GM23338 (cell line): ENCODE data around the gene HMGN3. TPM values are rescaled to one million over a fixed set of nuclear protein-coding genes. Genes with fewer than 3 reads are reported as not detected.

ENCODE experiments used
- ATAC-seq: fragments of 200-7000 bp; cut with Tn5 transposase; 3 replicates; pipeline ENCODE4 v1.9.1; 2020
- DNase-seq: peaks from one replicate; pipeline ENCODE4 v3.0.0-alpha.2; 2015; ENCODE audit warnings: low spot score
- H2AFZ ChIP-seq: fragments of 200-600 bp; sonication (generic); 2 replicates; pipeline ENCODE4 v1.8.0; 2016; ENCODE audit warnings: antibody characterized with exemption, mild to moderate bottlenecking, moderate library complexity
- H3F3A ChIP-seq: fragments of 200-600 bp; sonication (generic); replicated peaks from 2 replicates; pipeline ENCODE4 v1.8.0; 2017; ENCODE audit warnings: antibody characterized with exemption, mixed run types, low read depth
- H3K27ac ChIP-seq: fragments of 200-600 bp; sonication (generic); 2 replicates; pipeline ENCODE4 v1.6.1; 2016; ENCODE audit warnings: low read depth
- H3K27me3 ChIP-seq: fragments of 200-600 bp; sonication (generic); 2 replicates; pipeline ENCODE4 v1.8.0; 2016; ENCODE audit warnings: mild to moderate bottlenecking, mixed run types, moderate library complexity; ENCODE audit not compliant: insufficient read depth
- H3K36me3 ChIP-seq: fragments of 200-600 bp; sonication (generic); 2 replicates; pipeline ENCODE4 v1.8.0; 2016; ENCODE audit warnings: mild to moderate bottlenecking; ENCODE audit not compliant: insufficient read depth
- H3K4me1 ChIP-seq: fragments of 200-600 bp; sonication (generic); 2 replicates; pipeline ENCODE4 v1.8.0; 2016; ENCODE audit warnings: mild to moderate bottlenecking, moderate library complexity; ENCODE audit not compliant: insufficient read depth
- H3K4me2 ChIP-seq: fragments of 200-600 bp; sonication (generic); 2 replicates; pipeline ENCODE4 v1.7.1; 2017; ENCODE audit warnings: mixed run types
- H3K4me3 ChIP-seq: fragments of 200-600 bp; sonication (generic); 2 replicates; pipeline ENCODE4 v1.6.1; 2016; ENCODE audit warnings: mixed run types
- H3K79me2 ChIP-seq: fragments of 200-600 bp; sonication (generic); replicated peaks from 2 replicates; pipeline ENCODE4 v1.8.0; 2017; ENCODE audit warnings: mild to moderate bottlenecking; ENCODE audit not compliant: insufficient read depth
- H3K9me2 ChIP-seq: fragments of 200-600 bp; sonication (generic); 2 replicates; pipeline ENCODE4 v1.8.0; 2017; ENCODE audit not compliant: insufficient read depth
- H4K20me1 ChIP-seq: fragments of 200-600 bp; sonication (generic); replicated peaks from 2 replicates; pipeline ENCODE4 v1.8.0; 2017; ENCODE audit warnings: mild to moderate bottlenecking; ENCODE audit not compliant: insufficient read depth
- H3K27ac Mint-ChIP-seq: 2 replicates; pipeline ENCODE4 v1.8.0; 2020; ENCODE audit warnings: inconsistent platforms, mild to moderate bottlenecking, moderate library complexity, mixed read lengths
- H3K27me3 Mint-ChIP-seq: 3 replicates; pipeline ENCODE4 v1.8.0; 2022; ENCODE audit warnings: low read depth, mild to moderate bottlenecking, moderate library complexity, mixed read lengths, inconsistent platforms; ENCODE audit not compliant: insufficient read depth, poor library complexity
- H3K36me3 Mint-ChIP-seq: 3 replicates; pipeline ENCODE4 v1.8.0; 2021; ENCODE audit warnings: low read depth, mild to moderate bottlenecking, inconsistent platforms, moderate library complexity, mixed read lengths
- H3K4me1 Mint-ChIP-seq: 3 replicates; pipeline ENCODE4 v1.8.0; 2020; ENCODE audit warnings: mild to moderate bottlenecking, inconsistent platforms, mixed read lengths
- H3K4me3 Mint-ChIP-seq: 3 replicates; pipeline ENCODE4 v1.8.0; 2021; ENCODE audit warnings: moderate library complexity, mild to moderate bottlenecking, inconsistent platforms, mixed read lengths
- H3K9me3 Mint-ChIP-seq: 3 replicates; pipeline ENCODE4 v1.8.0; 2020; ENCODE audit warnings: moderate library complexity, mild to moderate bottlenecking, inconsistent platforms, mixed read lengths
- CREB1 ChIP-seq: fragments of 250-450 bp; sonication (Bioruptor Pico); IDR thresholded peaks from 2 replicates; pipeline ENCODE4 v1.5.0; 2020; ENCODE audit warnings: low read depth, mild to moderate bottlenecking, moderate library complexity
- EZH2 ChIP-seq: fragments of 200-600 bp; sonication (generic); IDR thresholded peaks from one replicate; pipeline ENCODE4 v1.8.0; 2017; ENCODE audit warnings: antibody characterized with exemption, mild to moderate bottlenecking, low read depth; ENCODE audit not compliant: unreplicated experiment
- JUNB ChIP-seq: IDR thresholded peaks from one replicate; pipeline ENCODE4 v1.6.1; 2016; ENCODE audit warnings: antibody characterized with exemption; ENCODE audit not compliant: unreplicated experiment
- NANOG ChIP-seq: IDR thresholded peaks from 2 replicates; pipeline ENCODE4 v1.6.1; 2016; ENCODE audit warnings: antibody characterized with exemption, borderline replicate concordance
- POLR2AphosphoS5 ChIP-seq: IDR thresholded peaks from 2 replicates; pipeline ENCODE4 v1.6.1; 2016; ENCODE audit warnings: antibody characterized with exemption, low read depth
- STAT1 ChIP-seq: IDR thresholded peaks from one replicate; pipeline ENCODE4 v1.6.1; 2016; ENCODE audit warnings: antibody characterized with exemption; ENCODE audit not compliant: unreplicated experiment
- ZNF114 ChIP-seq: fragments of 250-450 bp; sonication (Bioruptor Pico); IDR thresholded peaks from 2 replicates; pipeline ENCODE4 v1.5.0; 2020; ENCODE audit warnings: mild to moderate bottlenecking, moderate library complexity
- ZNF331 ChIP-seq: fragments of 250-450 bp; sonication (Bioruptor Pico); IDR thresholded peaks from 2 replicates; pipeline ENCODE4 v1.5.0; 2020; ENCODE audit warnings: low read depth, mild to moderate bottlenecking, moderate library complexity
- polyA plus RNA-seq: library from polyadenylated mRNA; unstranded; fragments of >200 nt; fragmentation: Nextera tagmentation; extraction: Ambion mirVana; gene quantifications from 2 replicates; pipeline ENCODE4 v1.2.1, GENCODE V29; 2016
- total RNA-seq: library from RNA; depleted of rRNA; stranded (reverse); fragments of >200 nt; shearing (Covaris generic); gene quantifications from 2 replicates; pipeline ENCODE4 v1.2.3, GENCODE V29; 2014
- TF ChIP-seq, protein P1 (sequence below): IDR thresholded peaks from 2 replicates; pipeline ENCODE4 v1.6.1; 2016; ENCODE audit warnings: antibody characterized with exemption
- TF ChIP-seq, protein P2 (sequence below): IDR thresholded peaks from one replicate; pipeline ENCODE4 v1.6.1; 2018; ENCODE audit warnings: antibody characterized with exemption; ENCODE audit not compliant: unreplicated experiment
- TF ChIP-seq, protein P3 (sequence below): fragments of 250-450 bp; sonication (Bioruptor Pico); IDR thresholded peaks from 2 replicates; pipeline ENCODE4 v1.5.0; 2020; ENCODE audit warnings: mild to moderate bottlenecking, moderate library complexity
- TF ChIP-seq, protein P4 (sequence below), 2 experiments: fragments of 200-600 bp in 1 of 2; sonication (generic) in 1 of 2; conservative IDR thresholded peaks; 2 replicates each; pipeline versions ENCODE4 v1.5.1 to v1.6.1; 2016 to 2017; ENCODE audit warnings: antibody characterized with exemption in 2 of 2, low read depth in 2 of 2, mild to moderate bottlenecking in 2 of 2, moderate library complexity in 1 of 2

Gene HMGN3
- total and polyA plus RNA-seq, 2 experiments from 2014 or later, result 166 to 956 TPM

DNA sequence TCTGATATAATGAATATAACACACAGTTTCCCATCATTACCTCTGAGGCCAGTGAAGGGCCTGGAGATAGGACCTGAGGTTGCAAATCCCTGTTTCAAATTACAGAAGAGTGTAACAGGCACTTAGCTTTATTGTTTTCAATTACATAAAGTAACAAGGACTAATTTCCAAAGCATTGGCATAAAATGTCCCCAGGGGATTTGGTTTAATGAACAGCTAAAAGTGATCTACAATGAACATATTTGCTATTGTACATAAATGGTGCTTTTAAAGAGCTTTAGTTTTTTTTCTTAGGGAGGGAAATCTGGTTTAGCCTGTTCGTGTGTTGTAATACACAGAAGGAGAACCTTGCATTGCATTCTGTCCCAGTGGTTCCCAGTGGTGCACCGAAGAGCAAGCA lies 54.4 kb downstream of the HMGN3 start (continued):
- TF ChIP-seq, protein P1, sequence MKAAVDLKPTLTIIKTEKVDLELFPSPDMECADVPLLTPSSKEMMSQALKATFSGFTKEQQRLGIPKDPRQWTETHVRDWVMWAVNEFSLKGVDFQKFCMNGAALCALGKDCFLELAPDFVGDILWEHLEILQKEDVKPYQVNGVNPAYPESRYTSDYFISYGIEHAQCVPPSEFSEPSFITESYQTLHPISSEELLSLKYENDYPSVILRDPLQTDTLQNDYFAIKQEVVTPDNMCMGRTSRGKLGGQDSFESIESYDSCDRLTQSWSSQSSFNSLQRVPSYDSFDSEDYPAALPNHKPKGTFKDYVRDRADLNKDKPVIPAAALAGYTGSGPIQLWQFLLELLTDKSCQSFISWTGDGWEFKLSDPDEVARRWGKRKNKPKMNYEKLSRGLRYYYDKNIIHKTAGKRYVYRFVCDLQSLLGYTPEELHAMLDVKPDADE, result no peak
- no peak for TF ChIP-seq CREB1 (CRISPR knock-in tag)

DNA sequence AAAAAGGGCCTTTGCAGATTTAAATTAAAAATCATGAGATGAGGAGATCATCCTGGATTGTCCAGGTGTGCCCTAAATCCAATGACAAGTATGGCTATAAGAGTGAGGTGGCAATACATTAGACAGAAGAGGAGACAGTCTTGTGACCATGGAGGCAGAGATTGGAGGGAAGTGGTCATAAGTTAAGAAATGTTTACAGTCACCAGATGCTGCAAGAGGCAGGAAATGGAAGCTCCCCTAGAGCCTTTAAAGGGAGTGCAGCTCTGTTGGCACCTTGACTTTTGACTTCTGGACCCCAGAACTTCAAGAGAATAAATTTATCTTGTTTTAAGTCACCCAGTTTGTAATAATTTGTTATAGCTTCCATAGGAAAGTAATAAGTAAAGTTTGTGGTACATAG lies 61.1 kb downstream of the HMGN3 start:
- no peak for ATAC-seq
- peak overlapping the region; percentile 84; the same call in 1 of the 2 replicates for H2AFZ ChIP-seq
- H3K9me3 Mint-ChIP-seq, result peaks cover 6% of the 10 kb centered on the region; the same call in 2 of the 3 replicates
- no peak overlapping the region for H3K4me2 ChIP-seq
- no peak overlapping the region for H3K27ac ChIP-seq
- no peaks in the 10 kb centered on the region for H3K36me3 Mint-ChIP-seq
- no peaks in the 10 kb centered on the region for H3F3A ChIP-seq
- peaks cover 11% of the 10 kb centered on the region for H3K4me1 Mint-ChIP-seq
- H3K27ac Mint-ChIP-seq, result no peak overlapping the region
- H3K27me3 Mint-ChIP-seq, result peaks cover 4% of the 10 kb centered on the region
- H4K20me1 ChIP-seq, result no peaks in the 10 kb centered on the region
- no peaks in the 10 kb centered on the region for H3K27me3 ChIP-seq
- DNase-seq, result no peak
- H3K36me3 ChIP-seq, result no peaks in the 10 kb centered on the region
- H3K4me3 ChIP-seq, result no peak overlapping the region
- H3K79me2 ChIP-seq, result no peaks in the 10 kb centered on the region
- H3K4me3 Mint-ChIP-seq, result no peak overlapping the region
- H3K4me1 ChIP-seq, result peaks cover 16% of the 10 kb centered on the region; the same call in 1 of the 2 replicates
- no peaks in the 10 kb centered on the region for H3K9me2 ChIP-seq
- TF ChIP-seq, protein P1, result no peak
- TF ChIP-seq POLR2AphosphoS5 (no peak), ZNF114 (CRISPR knock-in tag) (no peak), NANOG (no peak), ZNF331 (no peak), CREB1 (CRISPR knock-in tag) (no peak), EZH2 (no peak), STAT1 (no peak), JUNB (no peak)
- TF ChIP-seq, protein P2, sequence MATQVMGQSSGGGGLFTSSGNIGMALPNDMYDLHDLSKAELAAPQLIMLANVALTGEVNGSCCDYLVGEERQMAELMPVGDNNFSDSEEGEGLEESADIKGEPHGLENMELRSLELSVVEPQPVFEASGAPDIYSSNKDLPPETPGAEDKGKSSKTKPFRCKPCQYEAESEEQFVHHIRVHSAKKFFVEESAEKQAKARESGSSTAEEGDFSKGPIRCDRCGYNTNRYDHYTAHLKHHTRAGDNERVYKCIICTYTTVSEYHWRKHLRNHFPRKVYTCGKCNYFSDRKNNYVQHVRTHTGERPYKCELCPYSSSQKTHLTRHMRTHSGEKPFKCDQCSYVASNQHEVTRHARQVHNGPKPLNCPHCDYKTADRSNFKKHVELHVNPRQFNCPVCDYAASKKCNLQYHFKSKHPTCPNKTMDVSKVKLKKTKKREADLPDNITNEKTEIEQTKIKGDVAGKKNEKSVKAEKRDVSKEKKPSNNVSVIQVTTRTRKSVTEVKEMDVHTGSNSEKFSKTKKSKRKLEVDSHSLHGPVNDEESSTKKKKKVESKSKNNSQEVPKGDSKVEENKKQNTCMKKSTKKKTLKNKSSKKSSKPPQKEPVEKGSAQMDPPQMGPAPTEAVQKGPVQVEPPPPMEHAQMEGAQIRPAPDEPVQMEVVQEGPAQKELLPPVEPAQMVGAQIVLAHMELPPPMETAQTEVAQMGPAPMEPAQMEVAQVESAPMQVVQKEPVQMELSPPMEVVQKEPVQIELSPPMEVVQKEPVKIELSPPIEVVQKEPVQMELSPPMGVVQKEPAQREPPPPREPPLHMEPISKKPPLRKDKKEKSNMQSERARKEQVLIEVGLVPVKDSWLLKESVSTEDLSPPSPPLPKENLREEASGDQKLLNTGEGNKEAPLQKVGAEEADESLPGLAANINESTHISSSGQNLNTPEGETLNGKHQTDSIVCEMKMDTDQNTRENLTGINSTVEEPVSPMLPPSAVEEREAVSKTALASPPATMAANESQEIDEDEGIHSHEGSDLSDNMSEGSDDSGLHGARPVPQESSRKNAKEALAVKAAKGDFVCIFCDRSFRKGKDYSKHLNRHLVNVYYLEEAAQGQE, result no peak
- TF ChIP-seq, protein P3, sequence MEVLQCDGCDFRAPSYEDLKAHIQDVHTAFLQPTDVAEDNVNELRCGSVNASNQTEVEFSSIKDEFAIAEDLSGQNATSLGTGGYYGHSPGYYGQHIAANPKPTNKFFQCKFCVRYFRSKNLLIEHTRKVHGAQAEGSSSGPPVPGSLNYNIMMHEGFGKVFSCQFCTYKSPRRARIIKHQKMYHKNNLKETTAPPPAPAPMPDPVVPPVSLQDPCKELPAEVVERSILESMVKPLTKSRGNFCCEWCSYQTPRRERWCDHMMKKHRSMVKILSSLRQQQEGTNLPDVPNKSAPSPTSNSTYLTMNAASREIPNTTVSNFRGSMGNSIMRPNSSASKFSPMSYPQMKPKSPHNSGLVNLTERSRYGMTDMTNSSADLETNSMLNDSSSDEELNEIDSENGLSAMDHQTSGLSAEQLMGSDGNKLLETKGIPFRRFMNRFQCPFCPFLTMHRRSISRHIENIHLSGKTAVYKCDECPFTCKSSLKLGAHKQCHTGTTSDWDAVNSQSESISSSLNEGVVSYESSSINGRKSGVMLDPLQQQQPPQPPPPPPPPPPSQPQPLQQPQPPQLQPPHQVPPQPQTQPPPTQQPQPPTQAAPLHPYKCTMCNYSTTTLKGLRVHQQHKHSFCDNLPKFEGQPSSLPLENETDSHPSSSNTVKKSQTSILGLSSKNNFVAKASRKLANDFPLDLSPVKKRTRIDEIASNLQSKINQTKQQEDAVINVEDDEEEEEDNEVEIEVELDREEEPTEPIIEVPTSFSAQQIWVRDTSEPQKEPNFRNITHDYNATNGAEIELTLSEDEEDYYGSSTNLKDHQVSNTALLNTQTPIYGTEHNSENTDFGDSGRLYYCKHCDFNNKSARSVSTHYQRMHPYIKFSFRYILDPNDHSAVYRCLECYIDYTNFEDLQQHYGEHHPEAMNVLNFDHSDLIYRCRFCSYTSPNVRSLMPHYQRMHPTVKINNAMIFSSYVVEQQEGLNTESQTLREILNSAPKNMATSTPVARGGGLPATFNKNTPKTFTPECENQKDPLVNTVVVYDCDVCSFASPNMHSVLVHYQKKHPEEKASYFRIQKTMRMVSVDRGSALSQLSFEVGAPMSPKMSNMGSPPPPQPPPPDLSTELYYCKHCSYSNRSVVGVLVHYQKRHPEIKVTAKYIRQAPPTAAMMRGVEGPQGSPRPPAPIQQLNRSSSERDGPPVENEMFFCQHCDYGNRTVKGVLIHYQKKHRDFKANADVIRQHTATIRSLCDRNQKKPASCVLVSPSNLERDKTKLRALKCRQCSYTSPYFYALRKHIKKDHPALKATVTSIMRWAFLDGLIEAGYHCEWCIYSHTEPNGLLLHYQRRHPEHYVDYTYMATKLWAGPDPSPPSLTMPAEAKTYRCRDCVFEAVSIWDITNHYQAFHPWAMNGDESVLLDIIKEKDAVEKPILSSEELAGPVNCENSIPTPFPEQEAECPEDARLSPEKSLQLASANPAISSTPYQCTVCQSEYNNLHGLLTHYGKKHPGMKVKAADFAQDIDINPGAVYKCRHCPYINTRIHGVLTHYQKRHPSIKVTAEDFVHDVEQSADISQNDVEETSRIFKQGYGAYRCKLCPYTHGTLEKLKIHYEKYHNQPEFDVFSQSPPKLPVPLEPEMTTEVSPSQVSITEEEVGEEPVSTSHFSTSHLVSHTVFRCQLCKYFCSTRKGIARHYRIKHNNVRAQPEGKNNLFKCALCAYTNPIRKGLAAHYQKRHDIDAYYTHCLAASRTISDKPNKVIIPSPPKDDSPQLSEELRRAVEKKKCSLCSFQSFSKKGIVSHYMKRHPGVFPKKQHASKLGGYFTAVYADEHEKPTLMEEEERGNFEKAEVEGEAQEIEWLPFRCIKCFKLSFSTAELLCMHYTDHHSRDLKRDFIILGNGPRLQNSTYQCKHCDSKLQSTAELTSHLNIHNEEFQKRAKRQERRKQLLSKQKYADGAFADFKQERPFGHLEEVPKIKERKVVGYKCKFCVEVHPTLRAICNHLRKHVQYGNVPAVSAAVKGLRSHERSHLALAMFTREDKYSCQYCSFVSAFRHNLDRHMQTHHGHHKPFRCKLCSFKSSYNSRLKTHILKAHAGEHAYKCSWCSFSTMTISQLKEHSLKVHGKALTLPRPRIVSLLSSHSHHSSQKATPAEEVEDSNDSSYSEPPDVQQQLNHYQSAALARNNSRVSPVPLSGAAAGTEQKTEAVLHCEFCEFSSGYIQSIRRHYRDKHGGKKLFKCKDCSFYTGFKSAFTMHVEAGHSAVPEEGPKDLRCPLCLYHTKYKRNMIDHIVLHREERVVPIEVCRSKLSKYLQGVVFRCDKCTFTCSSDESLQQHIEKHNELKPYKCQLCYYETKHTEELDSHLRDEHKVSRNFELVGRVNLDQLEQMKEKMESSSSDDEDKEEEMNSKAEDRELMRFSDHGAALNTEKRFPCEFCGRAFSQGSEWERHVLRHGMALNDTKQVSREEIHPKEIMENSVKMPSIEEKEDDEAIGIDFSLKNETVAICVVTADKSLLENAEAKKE (CRISPR knock-in tag), result no peak
- TF ChIP-seq, protein P4, sequence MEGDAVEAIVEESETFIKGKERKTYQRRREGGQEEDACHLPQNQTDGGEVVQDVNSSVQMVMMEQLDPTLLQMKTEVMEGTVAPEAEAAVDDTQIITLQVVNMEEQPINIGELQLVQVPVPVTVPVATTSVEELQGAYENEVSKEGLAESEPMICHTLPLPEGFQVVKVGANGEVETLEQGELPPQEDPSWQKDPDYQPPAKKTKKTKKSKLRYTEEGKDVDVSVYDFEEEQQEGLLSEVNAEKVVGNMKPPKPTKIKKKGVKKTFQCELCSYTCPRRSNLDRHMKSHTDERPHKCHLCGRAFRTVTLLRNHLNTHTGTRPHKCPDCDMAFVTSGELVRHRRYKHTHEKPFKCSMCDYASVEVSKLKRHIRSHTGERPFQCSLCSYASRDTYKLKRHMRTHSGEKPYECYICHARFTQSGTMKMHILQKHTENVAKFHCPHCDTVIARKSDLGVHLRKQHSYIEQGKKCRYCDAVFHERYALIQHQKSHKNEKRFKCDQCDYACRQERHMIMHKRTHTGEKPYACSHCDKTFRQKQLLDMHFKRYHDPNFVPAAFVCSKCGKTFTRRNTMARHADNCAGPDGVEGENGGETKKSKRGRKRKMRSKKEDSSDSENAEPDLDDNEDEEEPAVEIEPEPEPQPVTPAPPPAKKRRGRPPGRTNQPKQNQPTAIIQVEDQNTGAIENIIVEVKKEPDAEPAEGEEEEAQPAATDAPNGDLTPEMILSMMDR (conservative IDR thresholded peaks at IDR 0.05; ENCODE audit: low read depth in 2 of 2), result no peak
